SK-N-MC (cell line): ENCODE results near the gene SBNO2.

Experiments used
- DNase-seq: peaks from one replicate; pipeline ENCODE4 v3.0.0-alpha.2; 2011; ENCODE audit warnings: low read depth, low spot score
- H3K27ac ChIP-seq: fragments of 200-600 bp; sonication (generic); 2 replicates; pipeline ENCODE4 v1.5.1; 2016; ENCODE audit warnings: mixed run types
- H3K36me3 ChIP-seq: fragments of 200-600 bp; sonication (generic); 2 replicates; pipeline ENCODE4 v1.6.1; 2017; ENCODE audit warnings: antibody characterized with exemption, low read length, mixed read lengths; ENCODE audit not compliant: insufficient read depth
- H3K4me3 ChIP-seq: fragments of 200-600 bp; sonication (generic); 2 replicates; pipeline ENCODE4 v1.5.1; 2016
- H3K9ac ChIP-seq: fragments of 200-600 bp; sonication (generic); 2 replicates; pipeline ENCODE4 v1.8.0; 2017; ENCODE audit warnings: mixed run types, mixed read lengths; ENCODE audit not compliant: insufficient read length
- H3K9me3 ChIP-seq: fragments of 200-600 bp; sonication (generic); 2 replicates; pipeline ENCODE4 v1.6.1; 2017; ENCODE audit warnings: low read depth, mild to moderate bottlenecking, antibody characterized with exemption, low read length, moderate library complexity, mixed read lengths
- EZH2 ChIP-seq: fragments of 200-600 bp; sonication (generic); IDR thresholded peaks from one replicate; pipeline ENCODE4 v1.6.1; 2017; ENCODE audit warnings: antibody characterized with exemption
- FOXP2 ChIP-seq: optimal IDR thresholded peaks from 2 replicates; pipeline ENCODE3; 2011; ENCODE audit warnings: mild to moderate bottlenecking, moderate library complexity; ENCODE audit not compliant: insufficient read depth; ENCODE audit errors: extremely low read length, control extremely low read depth
- POLR2AphosphoS5 ChIP-seq: IDR thresholded peaks from 2 replicates; pipeline ENCODE4 v1.6.1; 2012; ENCODE audit warnings: mild to moderate bottlenecking, low read depth, low read length, borderline replicate concordance

Gene SBNO2

GRCh38 chr19:1113030-1113985 lies 60.8 kb downstream of the SBNO2 start:
- Histone ChIP-seq H3K27ac (no peak overlapping the region), H3K9me3 (no peaks in the 10 kb centered on the region), H3K9ac (no peak overlapping the region), H3K36me3 (peaks cover 7% of the 10 kb centered on the region; the same call in 1 of the 2 replicates), H3K4me3 (no peak overlapping the region)
- no peak for DNase-seq
- TF ChIP-seq EZH2: no peak
- no peak for TF ChIP-seq POLR2AphosphoS5
- no peak for TF ChIP-seq FOXP2

DNA sequence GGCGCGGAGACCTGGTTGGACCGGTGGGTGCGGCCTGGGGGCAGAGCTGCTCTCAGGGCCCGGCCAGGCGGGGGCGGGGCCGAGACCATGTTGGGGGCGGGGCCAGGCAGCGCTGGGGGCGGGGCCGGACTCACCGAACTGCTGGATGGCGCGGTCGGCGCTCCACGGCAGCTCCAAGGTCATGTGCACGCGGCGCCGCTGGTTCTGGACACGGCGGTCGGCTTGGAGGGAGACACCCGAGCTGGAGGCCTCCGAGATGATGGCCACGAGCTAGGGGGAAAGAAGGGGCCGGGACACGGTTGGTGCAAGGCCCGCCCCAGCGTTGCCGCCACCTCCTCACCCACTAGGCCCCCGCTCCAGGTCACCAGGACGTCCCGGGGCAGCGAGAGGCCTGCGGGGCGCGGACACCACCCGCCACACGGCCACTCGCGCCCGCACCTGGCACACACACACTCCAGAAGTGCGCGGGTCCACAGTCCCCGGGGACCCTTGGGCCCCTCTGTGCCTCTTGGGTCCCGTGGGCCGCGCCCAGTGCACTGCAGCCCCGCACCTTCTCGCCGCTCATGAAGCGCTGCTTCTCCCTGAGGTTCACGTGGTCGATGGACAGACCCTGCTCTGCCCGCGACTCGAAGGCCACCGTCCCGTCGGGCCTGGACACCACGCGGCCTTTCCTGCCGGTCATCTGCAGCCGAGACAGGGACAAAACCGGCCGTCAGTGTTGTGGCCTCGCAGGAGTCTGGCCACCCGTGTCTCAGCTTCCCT lies 61.6 kb downstream of the SBNO2 start:
- H3K9ac ChIP-seq: no peak overlapping the region

DNA sequence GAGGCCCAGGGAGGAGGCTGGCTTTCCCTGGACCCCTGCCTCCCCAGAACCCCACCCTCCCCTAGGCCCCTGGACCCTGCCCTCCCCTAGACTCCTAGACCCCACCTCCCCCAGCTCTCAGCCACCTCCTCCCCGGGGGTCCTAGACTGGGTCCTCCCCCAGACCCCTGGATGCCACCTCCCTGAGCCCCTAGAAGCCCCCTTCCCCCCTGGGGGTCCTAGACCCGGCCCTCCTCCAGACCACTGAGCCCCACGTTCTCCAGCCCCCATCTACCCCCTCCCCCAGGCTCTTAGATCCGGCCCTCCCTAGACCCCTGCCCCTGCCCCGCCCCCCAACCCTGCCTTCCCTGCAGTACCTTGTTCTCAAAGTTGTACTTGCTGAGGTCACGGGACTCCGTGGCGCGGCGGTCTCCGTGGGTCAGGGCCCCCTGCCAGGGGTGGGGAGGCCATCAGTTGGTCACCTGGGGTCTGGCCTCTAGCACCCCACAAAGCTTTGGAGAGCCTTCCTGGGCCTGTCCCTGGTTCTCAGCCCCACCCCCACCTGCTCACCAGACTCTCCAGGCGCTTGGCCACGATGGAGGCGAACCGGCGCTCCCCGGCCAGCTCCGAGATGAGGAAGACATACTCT lies 62.3 kb downstream of the SBNO2 start:
- H3K27ac ChIP-seq: peak overlapping the region; percentile 46; the same call in 1 of the 2 replicates
- peaks cover 12% of the 10 kb centered on the region; the same call in 1 of the 2 replicates for H3K36me3 ChIP-seq
- TF ChIP-seq FOXP2: no peak
- no peak for TF ChIP-seq EZH2
- no peak for TF ChIP-seq POLR2AphosphoS5

More for the DNA sequence above, 61.6 kb downstream of the SBNO2 start:
- no peak for DNase-seq
- Histone ChIP-seq H3K27ac (no peak overlapping the region), H3K9me3 (no peaks in the 10 kb centered on the region), H3K4me3 (no peak overlapping the region), H3K36me3 (peaks cover 7% of the 10 kb centered on the region; the same call in 1 of the 2 replicates)
- TF ChIP-seq FOXP2: no peak
- TF ChIP-seq POLR2AphosphoS5: no peak
- TF ChIP-seq EZH2: no peak

DNA sequence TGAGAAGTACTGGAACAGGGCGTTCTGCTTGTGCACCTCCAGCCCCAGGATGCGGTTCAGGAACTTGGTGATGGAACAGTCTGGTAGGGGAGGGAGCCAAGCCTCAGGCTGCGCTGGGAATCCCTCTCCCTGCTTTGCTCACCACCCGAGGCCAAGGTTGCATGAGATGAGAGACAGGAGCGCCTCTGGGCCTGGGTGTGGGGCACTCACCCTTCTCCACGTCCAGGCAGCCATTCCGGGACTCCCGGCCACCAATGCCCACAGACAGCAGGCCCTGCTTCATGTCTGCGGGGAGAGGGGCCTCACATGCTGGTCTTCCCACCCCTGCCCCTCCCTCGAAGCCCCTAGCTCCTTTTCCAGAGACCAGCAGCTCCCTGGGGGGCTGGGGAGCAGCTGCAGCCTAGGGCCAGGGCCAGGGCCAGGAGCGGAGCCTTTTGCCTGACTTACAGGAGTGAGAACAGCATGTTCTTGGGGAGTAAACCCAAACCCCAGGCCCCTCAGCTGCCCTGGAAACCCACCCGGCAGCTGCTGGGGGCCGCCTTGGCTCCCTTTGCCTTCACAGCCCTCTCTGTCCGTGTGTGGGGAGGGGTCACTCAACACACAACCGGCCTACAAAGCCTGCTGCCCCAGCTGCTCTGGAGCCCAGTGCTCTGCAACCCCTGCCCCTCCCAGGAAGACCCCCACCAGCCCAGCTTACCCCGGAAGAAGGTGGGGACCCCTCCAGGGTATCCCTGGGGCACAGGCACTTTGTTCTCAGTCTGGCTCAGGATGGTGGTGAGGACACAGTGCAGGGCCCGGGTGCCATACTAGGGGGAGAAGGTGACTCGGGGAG lies 63.0 kb downstream of the SBNO2 start:
- H3K4me3 ChIP-seq: no peak overlapping the region
- peak overlapping the region; percentile 46 for H3K27ac ChIP-seq
- DNase-seq: no peak
- TF ChIP-seq FOXP2 (no peak), EZH2 (no peak), POLR2AphosphoS5 (no peak)
- no peaks in the 10 kb centered on the region for H3K9me3 ChIP-seq
- H3K9ac ChIP-seq: no peak overlapping the region
- H3K36me3 ChIP-seq: peaks cover 12% of the 10 kb centered on the region; the same call in 1 of the 2 replicates

More for the DNA sequence above, 62.3 kb downstream of the SBNO2 start:
- no peaks in the 10 kb centered on the region for H3K9me3 ChIP-seq
- no peak for DNase-seq
- H3K9ac ChIP-seq: no peak overlapping the region
- no peak overlapping the region for H3K4me3 ChIP-seq

- Histone ChIP-seq H3K9ac (no peak overlapping the region), H3K27ac (no peak overlapping the region), H3K4me3 (no peak overlapping the region), H3K36me3 (peaks cover 12% of the 10 kb centered on the region; the same call in 1 of the 2 replicates), H3K9me3 (no peaks in the 10 kb centered on the region)
- no peak for TF ChIP-seq POLR2AphosphoS5
- no peak for TF ChIP-seq EZH2
- TF ChIP-seq FOXP2: no peak
- DNase-seq: no peak
These were observed 64.1 kb downstream of the SBNO2 start for GRCh38 chr19:1109697-1110671.

DNA sequence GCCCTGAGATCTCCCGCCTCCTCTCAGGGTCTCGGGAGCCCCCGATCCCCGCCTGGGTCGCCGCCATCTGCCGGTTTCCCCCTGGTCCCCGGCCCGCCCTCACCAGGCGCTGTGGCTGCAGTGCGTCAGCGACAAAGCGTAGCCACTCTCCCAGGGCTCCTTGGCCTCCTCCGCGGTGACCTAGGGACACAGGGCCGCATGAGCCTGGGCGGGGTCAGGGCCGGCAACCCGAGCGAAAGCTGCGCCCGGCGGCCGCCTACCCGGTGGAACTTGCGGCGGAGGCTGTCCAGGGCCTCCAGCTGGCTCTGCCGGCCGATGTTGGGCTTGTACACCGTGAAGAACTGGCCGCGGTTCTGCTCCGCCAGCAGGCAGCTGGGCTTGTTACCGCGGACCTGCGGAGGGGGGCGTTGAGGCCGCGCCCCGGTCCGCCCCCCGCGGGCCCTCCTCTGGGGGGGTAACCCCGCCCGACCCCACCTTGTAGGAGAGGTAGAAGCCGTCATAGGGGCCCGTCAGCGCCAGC lies 65.0 kb downstream of the SBNO2 start:
- DNase-seq: no peak
- peaks cover 12% of the 10 kb centered on the region; the same call in 1 of the 2 replicates for H3K36me3 ChIP-seq
- H3K9ac ChIP-seq: no peak overlapping the region
- H3K4me3 ChIP-seq: no peak overlapping the region
- H3K9me3 ChIP-seq: no peaks in the 10 kb centered on the region
- no peak for TF ChIP-seq POLR2AphosphoS5
- no peak for TF ChIP-seq FOXP2
- TF ChIP-seq EZH2: no peak
- no peak overlapping the region for H3K27ac ChIP-seq
